SK-N-SH (cell line): ENCODE data around the gene ABCB4. TPM values are rescaled to one million over a fixed set of nuclear protein-coding genes. Genes with fewer than 3 reads are reported as not detected.

Experiments
- CTCF ChIA-PET: fragments of 300-600, 350-600 bp; formaldehyde crosslinking; extraction: SDS; loops from one replicate; lab custom pipeline; 2021; lab: Yijun Ruan, JAX
- POLR2A ChIA-PET: fragments of 350-600 bp; sonication (Branson Sonifier 250); formaldehyde crosslinking; extraction: SDS; loops from one replicate; lab custom pipeline; 2020; ENCODE audit warnings: antibody characterized with exemption, inconsistent platforms; lab: Yijun Ruan, JAX
- DNase-seq: peaks from one replicate; pipeline ENCODE4 v3.0.0; 2012
- H2AFZ ChIP-seq: fragments of 200-600 bp; sonication (generic); 2 replicates; pipeline ENCODE4 v1.8.1; 2016; ENCODE audit warnings: antibody characterized with exemption, mild to moderate bottlenecking, low read depth
- H3F3A ChIP-seq: fragments of 200-600 bp; sonication (generic); replicated peaks from 2 replicates; pipeline ENCODE3; 2016; ENCODE audit warnings: antibody characterized with exemption, mild to moderate bottlenecking; ENCODE audit not compliant: insufficient read depth
- H3K27ac ChIP-seq, 2 experiments: fragments of 200-500 bp in 1 of 2; fragments of 200-600 bp in 1 of 2; sonication (Bioruptor generic) in 1 of 2; sonication (generic), shearing (Covaris generic) in 1 of 2; 2 replicates each; pipeline versions ENCODE4 v1.5.1 to v1.6.1; 2014 to 2016; ENCODE audit warnings: low read depth in 2 of 2, inconsistent platforms in 1 of 2, low read length in 1 of 2, mild to moderate bottlenecking in 1 of 2, mixed read lengths in 1 of 2
- H3K27me3 ChIP-seq: fragments of 200-600 bp; sonication (generic), shearing (Covaris generic); 2 replicates; pipeline ENCODE4 v1.6.1; 2016; ENCODE audit warnings: mixed run types; ENCODE audit not compliant: insufficient read depth
- H3K36me3 ChIP-seq, 2 experiments: fragments of 200-500 bp in 1 of 2; fragments of 200-600 bp in 1 of 2; sonication (Bioruptor generic) in 1 of 2; sonication (generic) in 1 of 2; replicated peaks in 1 of 2; 2 replicates each; pipeline versions ENCODE3 to v1.5.1; 2014 to 2016; ENCODE audit warnings: low read length in 1 of 2, mild to moderate bottlenecking in 1 of 2; ENCODE audit not compliant: insufficient read depth in 2 of 2, control insufficient read depth in 1 of 2
- H3K4me1 ChIP-seq, 2 experiments: fragments of 200-500 bp in 1 of 2; fragments of 200-600 bp in 1 of 2; sonication (Bioruptor generic) in 1 of 2; sonication (generic), shearing (Covaris generic) in 1 of 2; 2 replicates each; pipeline versions ENCODE4 v1.5.1 to v1.6.1; 2014 to 2016; ENCODE audit warnings: low read depth in 1 of 2, low read length in 1 of 2, mixed run types in 1 of 2; ENCODE audit not compliant: insufficient read depth in 2 of 2, control insufficient read depth in 1 of 2
- H3K4me2 ChIP-seq: fragments of 200-600 bp; sonication (generic), shearing (Covaris generic); 2 replicates; pipeline ENCODE4 v1.6.1; 2017; ENCODE audit warnings: mixed run types
- H3K4me3 ChIP-seq, 2 experiments: fragments of 200-500 bp in 1 of 2; fragments of 200-600 bp in 1 of 2; sonication (Bioruptor generic) in 1 of 2; sonication (generic), shearing (Covaris generic) in 1 of 2; 2 replicates each; pipeline versions ENCODE4 v1.5.1 to v1.8.1; 2014 to 2016; ENCODE audit warnings: low read depth in 2 of 2, inconsistent platforms in 1 of 2, low read length in 1 of 2, mild to moderate bottlenecking in 1 of 2, mixed read lengths in 1 of 2, moderate library complexity in 1 of 2
- H3K79me2 ChIP-seq: fragments of 200-600 bp; sonication (generic); 2 replicates; pipeline ENCODE4 v1.8.1; 2017; ENCODE audit warnings: mild to moderate bottlenecking; ENCODE audit not compliant: insufficient read depth
- H3K9ac ChIP-seq: fragments of 200-600 bp; sonication (generic); 2 replicates; pipeline ENCODE4 v1.6.1; 2017; ENCODE audit warnings: mixed run types
- H3K9me2 ChIP-seq: fragments of 200-600 bp; sonication (generic); 2 replicates; pipeline ENCODE4 v1.6.1; 2017; ENCODE audit warnings: mixed run types
- H3K9me3 ChIP-seq: fragments of 200-600 bp; sonication (generic); 2 replicates; pipeline ENCODE4 v1.6.1; 2017; ENCODE audit warnings: mixed run types, mild to moderate bottlenecking, moderate library complexity
- H4K20me1 ChIP-seq: fragments of 200-600 bp; sonication (generic); 2 replicates; pipeline ENCODE4 v1.6.1; 2017; ENCODE audit warnings: mild to moderate bottlenecking, mixed run types; ENCODE audit not compliant: insufficient read depth
- EP300 ChIP-seq, 2 experiments: IDR thresholded peaks; 2 replicates each; pipeline versions ENCODE4 v1.4.0 to v1.6.1; 2012; ENCODE audit warnings: borderline replicate concordance in 1 of 2, low read depth in 1 of 2, low read length in 1 of 2
- FOSL2 ChIP-seq: IDR thresholded peaks from 2 replicates; pipeline ENCODE4 v1.4.0; 2012; ENCODE audit warnings: low read depth, mild to moderate bottlenecking, moderate library complexity, borderline replicate concordance
- FOXJ3 ChIP-seq: sonication (generic); formaldehyde crosslinking; IDR thresholded peaks from 2 replicates; pipeline ENCODE4 v1.5.1; 2020; ENCODE audit warnings: mild to moderate bottlenecking, missing genetic modification reagents
- JUND ChIP-seq: IDR thresholded peaks from 2 replicates; pipeline ENCODE4 v1.4.0; 2012
- MXI1 ChIP-seq: IDR thresholded peaks from 2 replicates; pipeline ENCODE4 v1.6.1; 2012; ENCODE audit warnings: mild to moderate bottlenecking, low read depth, low read length, improper control_type of control experiment
- NFIC ChIP-seq: IDR thresholded peaks from 2 replicates; pipeline ENCODE4 v1.4.0; 2012; ENCODE audit warnings: borderline replicate concordance
- NRF1 ChIP-seq: IDR thresholded peaks from 2 replicates; pipeline ENCODE4 v1.6.1; 2012; ENCODE audit warnings: low read depth, mild to moderate bottlenecking, low read length
- RAD21 ChIP-seq: IDR thresholded peaks from 2 replicates; pipeline ENCODE4 v1.6.1; 2012; ENCODE audit warnings: mild to moderate bottlenecking, low read length
- RCOR1 ChIP-seq: fragments of 150-350 bp; IDR thresholded peaks from 2 replicates; pipeline ENCODE4 v1.6.1; 2017; ENCODE audit warnings: antibody characterized with exemption, low read length
- REST ChIP-seq: IDR thresholded peaks from 2 replicates; pipeline ENCODE4 v1.6.1; 2012; ENCODE audit warnings: mild to moderate bottlenecking, low read depth, low read length, moderate library complexity
- RFX5 ChIP-seq: IDR thresholded peaks from 2 replicates; pipeline ENCODE4 v1.6.1; 2012; ENCODE audit warnings: mild to moderate bottlenecking, improper control_type of control experiment, low read length
- RXRA ChIP-seq: IDR thresholded peaks from 2 replicates; pipeline ENCODE4 v1.4.0; 2012; ENCODE audit warnings: low read depth, mild to moderate bottlenecking, borderline replicate concordance
- SMC3 ChIP-seq: IDR thresholded peaks from 2 replicates; pipeline ENCODE4 v1.6.1; 2012; ENCODE audit warnings: low read depth, low read length, improper control_type of control experiment
- TCF12 ChIP-seq: IDR thresholded peaks from 2 replicates; pipeline ENCODE4 v1.4.0; 2012
- TEAD4 ChIP-seq: IDR thresholded peaks from 2 replicates; pipeline ENCODE4 v1.4.0; 2012; ENCODE audit warnings: mild to moderate bottlenecking, borderline replicate concordance; ENCODE audit not compliant: insufficient read depth
- ZBTB33 ChIP-seq: IDR thresholded peaks from 2 replicates; pipeline ENCODE4 v1.4.0; 2012; ENCODE audit warnings: low read depth, borderline replicate concordance
- WGBS: methylation state at CpG from one replicate; pipeline ENCODE4 v1.1.6; 2017; ENCODE audit warnings: low lambda C conversion rate; 5-methylcytosine and 5-hydroxymethylcytosine counted together
- polyA plus RNA-seq, 3 experiments: library from polyadenylated mRNA; depleted of rRNA; stranded (reverse); fragments of >200 nt; gene quantifications; 2 replicates each; pipeline ENCODE4 v1.2.3, GENCODE V29; 2012

ABCB4 gene
- polyA plus RNA-seq, 1 of the 3 experiments (the other 2 are of a cell fraction): 0.18 TPM

GRCh38 chr7:87448388-87448787 lies 27.1 kb downstream of the ABCB4 start:
- H3K79me2 ChIP-seq: no peaks in the 10 kb centered on the region
- peaks cover 0 to 4% of the 10 kb centered on the region in 2 experiments; a peak in 2 of 4 replicates for H3K4me1 ChIP-seq
- no peak overlapping the region for H3K4me2 ChIP-seq
- H3K27ac ChIP-seq: no peak overlapping the region
- H3K9ac ChIP-seq: no peak overlapping the region
- WGBS: 75% methylated on average over 7 of the region's 7 CpGs
- no peaks in the 10 kb centered on the region; the same call in 1 of the 2 replicates for H3K9me2 ChIP-seq
- H4K20me1 ChIP-seq: no peaks in the 10 kb centered on the region
- no peaks in the 10 kb centered on the region for H3K27me3 ChIP-seq
- no peaks in the 10 kb centered on the region for H3K36me3 ChIP-seq
- TF ChIP-seq RCOR1: no peak
- TF ChIP-seq FOXJ3 (CRISPR knock-in tag): peak; percentile 51; the same call in 1 of the 2 replicates
- no peak for TF ChIP-seq FOSL2
- TF ChIP-seq NFIC: no peak
- TF ChIP-seq EP300 (IDR thresholded peaks at IDR 0.05; ENCODE audit: borderline replicate concordance in 1 of 2, low read depth in 1 of 2, low read length in 1 of 2): no peak
- DNase-seq: peak; percentile 30
- no peaks in the 10 kb centered on the region for H3F3A ChIP-seq
- H3K4me3 ChIP-seq: no peak overlapping the region
- H3K9me3 ChIP-seq: no peaks in the 10 kb centered on the region
- no peak overlapping the region for H2AFZ ChIP-seq
- ChIA-PET POLR2A (no interaction called here), CTCF (interaction anchor here (0.7 to 2.9 kb wide), 3 partner anchors 8 to 32 kb away, joined by 3 to 13 read pairs (median 4); no protein-coding TSS in a partner anchor)

- TF ChIP-seq JUND (no peak), FOSL2 (no peak), FOXJ3 (CRISPR knock-in tag) (no peak), ZBTB33 (no peak), NFIC (no peak), TEAD4 (no peak), TCF12 (no peak), MXI1 (no peak), RXRA (no peak), RFX5 (no peak), REST (no peak), RAD21 (no peak), RCOR1 (no peak), NRF1 (no peak), SMC3 (no peak), EP300 (IDR thresholded peaks at IDR 0.05; ENCODE audit: borderline replicate concordance in 1 of 2, low read depth in 1 of 2, low read length in 1 of 2) (no peak)
- H3K79me2 ChIP-seq: no peaks in the 10 kb centered on the region
- no peaks in the 10 kb centered on the region for H3K36me3 ChIP-seq
- POLR2A ChIA-PET: no interaction called here
- H3K4me1 ChIP-seq: peaks cover 0 to 4% of the 10 kb centered on the region in 2 experiments; a peak in 2 of 4 replicates
- no peak overlapping the region for H2AFZ ChIP-seq
- no peaks in the 10 kb centered on the region for H3K9me2 ChIP-seq
- no peak overlapping the region for H3K9ac ChIP-seq
- DNase-seq: no peak
- CTCF ChIA-PET: interaction anchor here (1.0 to 2.9 kb wide), 3 partner anchors 18 to 135 kb away, joined by 3 to 13 read pairs (median 3); no protein-coding TSS in a partner anchor
- H4K20me1 ChIP-seq: no peaks in the 10 kb centered on the region
- WGBS: 43% methylated on average over 4 of the region's 4 CpGs
- no peak overlapping the region for H3K27ac ChIP-seq
- H3K4me2 ChIP-seq: no peak overlapping the region
- no peak overlapping the region for H3K4me3 ChIP-seq
- H3K9me3 ChIP-seq: no peaks in the 10 kb centered on the region
- H3K27me3 ChIP-seq: no peaks in the 10 kb centered on the region
- H3F3A ChIP-seq: no peaks in the 10 kb centered on the region
These were observed 28.3 kb downstream of the ABCB4 start for GRCh38 chr7:87447116-87447635.
